NAMALWA (cell line): ENCODE results near the gene NDUFA8.

Experiments used
- DNase-seq: peaks from one replicate; pipeline ENCODE4 v3.0.0-alpha.2; 2015; ENCODE audit warnings: low spot score

NDUFA8 gene

DNA sequence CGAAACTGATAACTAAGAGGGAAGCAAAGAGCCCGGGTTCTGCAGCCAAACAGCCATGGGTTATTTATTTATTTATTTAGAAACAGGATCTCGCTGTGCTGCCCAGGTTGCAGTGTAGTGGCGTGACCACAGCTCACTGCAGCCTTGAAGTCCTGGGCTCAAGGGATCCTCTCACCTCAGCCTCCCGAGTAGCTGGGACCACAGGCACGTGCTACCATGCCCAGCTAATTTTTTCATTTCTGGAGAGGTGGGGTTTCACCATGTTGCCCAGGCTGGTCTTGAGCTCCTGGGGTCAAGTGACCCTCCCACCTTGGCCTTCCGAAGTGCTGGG is 24.1 kb downstream of the NDUFA8 start:
- no peak for DNase-seq

DNA sequence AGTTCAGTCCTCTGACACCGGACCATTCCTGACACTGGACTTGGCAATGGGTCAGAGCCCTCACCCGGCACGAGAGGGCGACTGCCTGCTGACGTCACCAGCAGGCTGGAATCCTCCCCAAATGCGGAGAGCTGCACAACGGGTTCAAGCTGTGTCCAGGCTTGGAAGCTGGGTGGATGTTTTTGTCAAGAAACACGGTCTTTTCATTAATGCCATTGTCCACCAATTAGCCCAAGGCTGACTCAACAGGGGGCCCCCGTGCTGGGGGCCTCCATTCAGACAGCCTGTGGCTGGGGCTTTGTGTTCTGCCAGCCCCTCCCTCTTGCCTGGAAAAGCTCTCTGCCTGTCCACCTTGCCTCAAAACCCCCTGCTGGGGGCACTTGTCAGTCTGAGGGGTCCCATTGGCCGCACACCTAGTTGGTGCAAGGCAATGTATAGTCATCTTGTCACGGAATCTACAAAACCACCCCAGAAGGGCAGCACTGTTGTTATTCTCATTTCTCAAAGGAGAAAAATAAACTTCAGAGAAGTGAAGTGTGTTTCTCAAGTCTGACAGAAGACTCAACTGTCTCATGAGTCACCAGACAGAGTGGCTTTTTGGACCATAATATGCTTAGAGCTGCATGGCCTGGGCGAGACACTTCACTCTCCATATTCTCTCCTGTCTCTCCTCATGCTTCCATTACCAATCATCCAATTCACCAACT is 24.6 kb downstream of the NDUFA8 start:
- DNase-seq, result no peak

DNA sequence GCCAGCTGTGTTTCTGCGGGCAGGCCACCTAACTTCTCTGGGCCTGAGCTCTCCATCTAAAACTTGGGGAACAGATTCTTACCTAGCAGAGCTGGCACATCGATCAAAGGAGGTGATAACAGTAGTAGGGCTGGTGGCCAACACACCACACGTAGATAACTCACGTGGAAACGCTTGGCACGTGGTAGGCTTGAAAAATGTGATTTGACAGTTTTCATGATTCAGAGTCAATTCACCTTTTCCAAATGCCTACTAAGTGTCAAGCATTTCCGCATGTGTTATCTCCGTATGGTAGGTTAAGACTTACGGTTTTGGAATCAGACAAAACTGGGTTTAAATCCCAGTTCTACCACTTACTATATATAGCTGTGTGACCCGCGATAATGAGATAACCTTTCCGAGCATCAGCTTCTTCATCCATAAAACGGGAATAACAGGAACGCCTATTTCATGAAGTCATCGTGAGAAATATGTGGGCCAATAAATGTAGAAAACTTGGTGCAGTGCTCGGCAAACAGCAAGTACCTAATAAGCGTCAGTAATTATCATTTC is 25.5 kb downstream of the NDUFA8 start:
- no peak for DNase-seq

DNA sequence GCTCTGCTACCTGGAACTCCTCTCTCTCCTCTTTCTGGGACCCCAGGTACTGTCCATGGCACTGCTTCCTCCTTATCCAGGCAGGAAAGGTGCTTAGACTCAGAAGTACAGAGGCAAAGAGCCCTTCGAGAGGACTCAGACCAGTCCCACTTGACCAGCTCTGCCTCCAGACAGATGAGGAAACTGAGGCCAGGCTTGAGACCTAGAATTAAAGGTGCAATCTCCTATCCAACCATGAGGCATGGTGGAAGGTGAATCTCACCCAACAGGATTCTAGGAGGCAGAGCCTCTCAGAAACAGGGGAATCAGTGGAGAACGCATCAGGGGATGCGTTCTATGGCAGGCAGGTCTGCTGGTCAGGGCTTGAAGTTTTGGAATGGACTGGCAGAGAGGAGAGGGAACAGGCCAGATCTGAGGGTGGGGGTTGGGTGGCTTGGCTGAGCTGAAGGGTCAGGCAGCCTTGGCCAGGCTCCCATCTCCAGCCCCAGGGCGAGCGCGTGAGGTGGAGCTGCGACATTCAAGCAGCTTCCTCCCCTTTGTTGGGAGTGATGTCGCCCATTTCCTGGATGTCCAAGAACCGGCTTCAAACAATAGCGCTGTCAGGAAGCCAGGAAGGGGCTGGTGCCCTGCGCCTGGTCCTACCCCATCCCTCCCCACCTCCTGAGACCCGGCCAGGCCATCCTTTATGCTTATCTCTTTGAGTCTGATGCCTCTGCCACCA is 26.2 kb downstream of the NDUFA8 start:
- DNase-seq, result no peak

DNA sequence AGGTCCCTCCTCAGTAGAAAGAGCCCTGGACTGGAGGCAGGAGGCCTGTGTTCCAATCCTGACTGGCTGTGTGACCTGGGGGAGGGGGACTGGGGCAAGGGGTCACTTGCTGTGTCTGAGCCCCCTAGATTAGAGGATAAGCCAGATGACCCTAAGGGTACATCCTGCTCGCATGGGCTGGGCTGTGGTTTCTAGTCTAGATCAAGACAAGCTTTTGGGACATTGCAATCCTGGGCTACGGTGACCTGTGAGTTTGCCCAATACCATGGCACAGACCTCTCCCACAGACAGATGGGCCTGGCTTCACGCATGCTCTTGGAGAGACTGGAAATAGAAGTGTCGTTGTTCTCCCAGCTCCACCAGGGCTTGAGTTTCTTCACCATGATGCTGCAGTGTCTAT is 27.0 kb downstream of the NDUFA8 start:
- DNase-seq, result no peak

DNA sequence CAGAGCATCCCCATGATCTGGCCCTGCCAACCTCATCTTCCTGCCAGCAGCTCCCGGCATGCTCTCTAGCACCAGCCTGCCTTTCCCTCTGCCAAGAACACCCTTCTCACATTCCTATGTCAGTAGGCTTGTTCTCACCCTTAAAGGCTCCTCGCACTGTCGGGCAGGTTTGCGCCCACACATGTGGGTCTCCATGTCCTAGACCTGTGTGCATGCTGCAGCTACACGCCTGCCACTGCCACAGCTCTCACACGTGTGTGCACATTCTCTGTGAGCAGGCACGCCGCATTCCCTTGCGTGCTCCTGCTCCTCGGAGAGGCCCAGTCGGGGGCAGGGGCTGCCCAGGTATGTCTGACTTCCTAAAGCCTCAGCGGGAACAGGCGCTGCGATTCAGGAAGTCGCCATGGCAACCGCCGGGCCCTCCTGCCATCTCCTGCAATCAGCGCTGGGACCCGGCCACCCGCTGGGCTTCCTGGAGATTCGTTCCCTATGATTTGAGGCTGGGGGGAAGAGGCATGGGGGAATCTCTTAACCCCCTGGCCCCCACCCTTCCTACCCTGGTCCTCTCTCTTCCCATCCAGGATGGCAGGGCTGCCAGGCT is 28.1 kb downstream of the NDUFA8 start:
- DNase-seq, result no peak

DNA sequence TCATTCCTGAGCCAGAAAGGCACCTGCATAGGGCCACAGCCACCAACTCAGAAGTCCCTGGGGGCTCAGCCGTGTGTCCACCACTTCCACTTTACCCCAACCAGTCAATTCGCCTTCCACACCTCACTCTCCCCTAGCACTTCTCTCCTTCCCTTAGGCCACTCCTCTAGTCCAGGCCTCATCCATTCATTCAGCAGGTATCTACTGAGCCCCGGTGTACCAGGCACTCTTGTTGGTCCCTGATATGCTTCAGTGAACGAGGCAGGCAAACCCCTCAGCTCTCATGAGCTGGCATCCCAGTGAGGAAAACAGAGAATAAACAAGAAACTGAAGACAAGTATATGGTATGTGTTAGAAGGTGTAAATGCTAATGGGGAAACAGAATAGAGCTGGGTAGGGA is 28.7 kb downstream of the NDUFA8 start:
- DNase-seq, result no peak

DNA sequence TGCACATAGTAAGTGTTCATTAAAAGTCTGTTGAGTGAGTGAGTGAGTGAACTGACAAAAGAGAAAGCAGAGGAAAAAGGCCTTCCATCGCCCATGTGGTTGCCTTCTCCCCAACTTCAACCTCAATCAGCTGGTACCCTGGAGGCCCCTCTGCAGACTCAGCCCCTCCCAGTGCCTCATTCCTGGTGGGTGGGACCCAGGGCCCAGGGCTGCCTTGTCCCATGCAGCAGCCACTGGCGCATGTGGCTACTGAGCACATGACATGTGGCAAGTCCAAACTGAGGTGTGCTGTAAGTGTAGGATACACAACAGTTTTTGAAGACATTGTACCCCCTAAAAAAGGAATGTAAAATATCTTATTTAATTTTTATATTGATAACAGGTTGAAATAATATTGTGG is 29.6 kb downstream of the NDUFA8 start:
- DNase-seq, result no peak

DNA sequence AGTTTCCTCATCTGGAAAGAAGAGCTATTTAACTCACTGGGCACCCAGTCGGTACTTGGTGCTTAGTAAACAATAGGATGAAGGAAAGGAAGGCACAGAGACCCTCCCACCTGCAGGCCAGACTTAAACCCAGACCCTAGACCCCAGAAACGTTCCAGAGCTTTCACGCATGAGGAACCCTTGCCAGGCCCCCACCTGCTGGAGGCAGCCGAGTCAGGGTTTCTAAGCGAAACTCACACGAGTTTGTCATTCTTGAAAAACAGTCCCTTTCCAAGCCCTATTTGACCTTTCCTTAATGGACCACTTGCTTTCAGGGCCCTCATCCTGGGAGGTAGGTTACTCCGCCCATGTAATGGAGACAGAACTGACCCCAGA is 30.6 kb downstream of the NDUFA8 start:
- no peak for DNase-seq

DNA sequence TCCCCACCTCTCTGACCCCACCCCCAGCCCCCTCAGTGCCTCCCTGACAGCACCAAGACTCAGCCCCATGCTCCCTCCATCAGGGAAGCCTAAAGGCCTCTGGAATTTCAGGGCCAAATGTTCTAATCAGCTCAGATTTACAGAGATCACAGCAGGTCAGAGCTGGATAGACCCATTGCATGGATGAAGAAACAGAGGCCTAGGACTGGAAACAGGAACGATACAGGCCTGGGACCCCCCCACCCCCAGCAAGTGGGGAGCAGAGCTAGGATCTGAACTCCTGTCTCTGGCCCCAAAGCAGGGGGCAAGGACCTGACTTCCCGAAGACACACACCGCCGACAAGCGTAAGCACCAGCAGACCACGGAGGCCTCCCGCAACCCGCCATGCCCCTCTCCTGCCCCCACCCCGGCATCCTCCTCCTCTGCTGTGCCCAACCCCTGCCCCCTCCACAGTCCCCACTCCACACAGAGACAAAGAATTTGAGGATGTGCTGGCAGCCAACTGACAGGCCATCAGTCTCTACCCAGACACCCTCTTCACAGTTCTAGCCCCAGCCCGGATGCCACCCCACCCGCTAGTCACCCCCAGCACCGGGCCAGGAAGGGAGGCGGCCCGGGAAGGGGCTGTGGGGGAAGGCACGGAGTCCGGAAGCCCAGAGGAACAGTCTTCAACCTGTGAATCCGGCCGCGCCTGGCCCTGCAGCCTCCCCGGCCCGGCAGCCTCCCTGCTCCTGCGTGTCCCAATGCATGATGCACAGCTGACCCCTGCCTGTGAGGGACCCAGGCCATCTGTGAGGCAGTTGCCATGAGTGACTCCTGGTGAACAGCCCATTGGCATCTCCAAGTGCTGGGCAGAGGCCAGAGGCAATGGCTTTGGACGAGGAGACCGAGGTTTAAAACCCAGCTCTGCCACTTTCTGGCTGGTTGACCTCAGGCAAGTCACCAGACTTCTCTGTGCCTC is 31.3 kb downstream of the NDUFA8 start:
- DNase-seq, result no peak

DNA sequence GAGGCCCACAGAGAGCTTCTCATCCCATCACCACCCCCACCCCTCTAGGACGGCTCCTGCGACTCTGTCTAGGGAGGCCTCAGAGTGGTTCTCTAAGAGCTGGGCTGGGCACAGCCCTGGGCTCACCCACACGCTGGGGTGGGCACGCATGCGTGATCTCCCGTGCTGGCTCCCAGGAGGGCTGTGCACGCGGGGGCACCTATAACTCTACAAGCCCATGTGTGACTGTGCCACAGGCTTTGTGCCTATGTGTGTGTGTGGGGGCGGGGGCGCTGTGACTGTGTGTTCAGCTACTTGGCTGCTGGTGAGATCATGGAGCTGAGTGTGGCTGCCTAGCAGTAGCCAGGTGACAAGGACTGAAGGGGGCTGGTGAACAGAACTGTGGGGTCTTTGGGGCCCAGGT is 32.2 kb downstream of the NDUFA8 start:
- no peak for DNase-seq

DNA sequence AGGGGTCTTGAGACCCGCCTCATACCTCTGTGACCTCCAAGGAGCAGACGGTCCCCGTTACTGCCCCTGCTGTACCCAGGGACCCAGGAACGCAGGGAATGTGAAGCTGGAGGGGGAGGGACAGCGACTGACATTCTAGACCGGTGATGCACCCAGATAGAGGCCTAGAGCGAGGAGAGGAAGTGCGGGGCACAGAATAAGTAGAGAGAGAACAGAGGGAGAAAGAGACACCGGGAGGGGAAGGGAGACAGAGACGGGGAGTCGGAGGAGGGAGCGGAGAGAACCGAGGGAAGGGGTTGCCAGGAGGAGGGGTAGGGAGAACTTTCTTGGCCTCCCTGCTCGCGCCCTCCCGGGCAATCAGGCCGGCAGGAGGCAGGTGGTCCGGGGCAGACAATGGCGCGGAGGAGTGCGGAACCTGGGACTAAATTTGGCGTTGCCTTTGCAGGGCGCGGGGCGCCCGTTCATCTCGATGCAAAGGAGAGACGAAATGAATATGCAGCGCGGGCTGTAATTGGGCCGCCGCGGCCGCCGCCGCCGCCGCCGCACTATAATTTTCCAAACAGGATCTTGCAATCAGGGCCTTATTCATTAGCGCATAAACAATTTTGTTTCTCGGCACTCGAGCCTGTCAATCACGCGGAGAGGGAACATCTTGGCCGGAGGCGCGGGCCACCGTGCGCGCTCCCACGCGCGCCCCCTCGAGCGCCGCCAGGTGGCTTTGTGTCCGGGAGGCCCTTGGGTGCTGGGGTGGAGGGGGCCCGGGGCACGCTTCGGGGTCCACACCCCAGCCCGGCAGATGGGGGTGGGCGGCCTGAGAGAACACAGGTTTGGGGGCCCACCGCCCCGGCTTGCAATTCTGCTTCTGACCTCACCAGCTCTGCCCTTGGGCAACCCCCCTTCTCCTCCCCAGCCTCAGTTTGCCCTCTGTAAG is 33.0 kb downstream of the NDUFA8 start:
- no peak for DNase-seq

DNA sequence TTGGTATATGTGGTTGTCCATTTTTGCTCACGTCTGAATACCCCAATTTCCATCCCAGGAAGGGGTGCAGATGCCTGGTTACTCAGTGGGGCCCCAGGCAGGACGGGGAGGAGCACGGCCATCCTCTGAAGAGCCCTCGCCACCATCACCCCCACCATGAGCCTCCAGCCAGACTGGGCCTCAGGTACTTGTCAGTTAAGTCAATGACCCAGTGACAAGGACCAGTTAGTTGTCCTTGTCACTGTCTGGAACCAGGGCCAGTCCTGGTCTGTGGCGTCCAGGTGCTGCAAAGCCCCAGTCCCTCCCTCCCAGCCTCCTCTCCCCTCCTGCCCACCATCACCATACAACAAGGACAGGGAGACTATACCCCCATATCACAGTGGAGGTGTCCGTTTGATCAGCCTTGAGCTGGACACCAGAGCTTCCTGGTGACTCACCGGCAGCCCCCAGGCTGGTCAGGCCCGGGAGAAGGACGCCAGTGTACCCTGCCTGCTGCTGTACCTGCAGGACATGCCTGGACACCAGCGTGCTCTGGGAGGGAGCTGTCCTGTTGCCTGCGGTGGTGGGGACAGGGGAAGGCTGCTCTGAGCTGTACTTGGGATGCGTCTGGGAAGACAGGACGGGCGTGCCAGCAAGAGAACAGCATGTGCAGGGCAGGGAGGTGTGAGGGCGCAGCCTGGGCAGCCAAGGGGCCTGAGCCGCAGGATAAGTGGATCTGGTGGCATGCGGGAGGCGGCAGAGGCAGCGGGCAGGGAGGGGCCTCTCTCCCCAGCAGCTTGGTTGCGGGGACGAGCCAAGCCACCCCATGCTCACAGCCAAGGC is 33.9 kb downstream of the NDUFA8 start:
- no peak for DNase-seq

DNA sequence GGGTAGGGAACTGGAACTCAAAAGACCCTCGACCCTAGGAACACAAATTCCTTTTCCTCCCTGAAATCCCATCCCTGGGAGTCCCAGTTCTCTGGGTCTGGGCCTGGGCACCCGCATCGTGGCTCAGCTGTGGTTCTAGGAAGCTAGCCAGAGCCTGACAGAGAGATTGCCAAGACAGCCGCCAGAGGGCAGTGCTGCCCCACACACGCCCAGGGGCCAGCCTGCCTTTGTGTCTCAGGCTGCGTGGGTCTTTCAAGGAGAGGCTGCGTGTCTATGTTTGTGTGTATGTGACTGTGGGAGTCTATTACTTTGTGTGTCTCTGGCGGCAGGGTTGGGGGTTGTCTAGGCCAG is 34.4 kb downstream of the NDUFA8 start:
- DNase-seq, result peak; percentile 85

DNA sequence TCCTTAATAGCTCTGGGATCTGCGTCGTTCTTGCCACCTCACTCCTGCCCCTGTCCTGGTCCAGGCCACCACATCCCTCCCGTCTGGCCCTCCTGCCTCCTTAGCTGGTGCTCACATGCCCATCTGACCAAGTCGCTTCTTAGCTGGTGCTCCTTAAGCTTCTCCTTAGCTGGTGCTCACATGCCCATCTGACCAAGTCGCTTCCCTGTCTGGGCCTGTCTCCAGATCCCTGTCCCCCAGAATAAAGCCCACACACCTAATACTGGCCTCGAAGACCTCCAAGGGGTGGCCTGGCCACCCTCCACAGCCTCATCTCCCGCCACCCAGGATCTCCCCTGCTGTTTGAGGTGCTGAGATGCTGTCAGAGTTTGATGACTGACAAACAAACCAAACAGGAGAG is 35.1 kb downstream of the NDUFA8 start:
- no peak for DNase-seq

DNA sequence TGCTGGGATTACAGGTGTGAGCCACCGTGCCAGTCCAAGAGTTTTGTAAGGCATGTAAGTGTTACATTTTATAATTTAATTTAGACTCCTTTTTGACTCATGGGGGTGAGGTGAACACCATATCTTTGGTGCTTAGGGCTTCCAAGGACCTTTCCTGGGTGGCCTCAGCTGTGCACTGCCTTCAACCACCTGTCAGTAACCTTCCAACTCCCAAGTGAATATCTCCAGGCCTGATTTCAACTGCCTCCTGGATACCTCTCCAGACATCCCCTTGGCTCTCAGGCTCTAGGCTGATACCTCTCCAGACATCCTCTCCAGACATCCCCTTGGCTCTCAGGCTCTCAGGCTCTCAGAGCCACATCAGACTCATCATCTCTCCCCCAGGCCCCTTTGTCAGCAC is 35.5 kb downstream of the NDUFA8 start:
- no peak for DNase-seq

DNA sequence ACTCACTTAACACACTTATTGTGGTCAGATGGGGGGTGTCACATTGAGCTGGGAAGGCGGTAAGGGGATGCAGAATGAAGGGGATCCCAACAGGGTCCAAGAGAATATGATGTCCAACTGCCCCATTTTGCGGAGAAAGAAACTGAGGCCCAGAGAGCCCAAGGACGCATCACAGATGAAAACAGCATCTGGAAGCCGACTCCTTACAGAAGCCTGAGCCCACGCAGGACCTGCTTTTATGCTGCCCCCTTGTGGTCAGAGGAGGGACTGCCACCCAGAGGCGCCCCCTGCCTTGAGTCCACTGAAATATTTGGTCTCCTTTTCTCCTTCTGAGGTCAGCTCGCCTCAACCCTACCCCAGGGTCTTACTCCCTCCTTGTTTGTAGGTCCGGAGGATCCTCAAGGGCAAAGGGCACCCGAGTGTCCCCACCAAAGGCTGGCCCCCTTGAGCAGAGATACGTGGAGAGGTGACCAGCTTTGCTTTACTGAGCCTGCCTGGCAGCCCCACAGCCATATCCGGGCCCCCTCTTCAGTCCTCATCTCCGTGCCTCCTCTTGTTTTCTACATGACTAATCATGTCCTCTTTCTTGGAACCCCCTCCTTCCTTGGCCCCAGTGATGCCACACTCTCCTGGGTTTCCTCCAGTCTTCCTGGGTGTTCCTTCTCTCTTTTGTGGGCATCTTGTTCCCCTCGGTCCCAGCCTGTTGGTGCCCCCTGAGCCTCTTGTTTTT is 36.5 kb downstream of the NDUFA8 start:
- peak; percentile 85 for DNase-seq

DNA sequence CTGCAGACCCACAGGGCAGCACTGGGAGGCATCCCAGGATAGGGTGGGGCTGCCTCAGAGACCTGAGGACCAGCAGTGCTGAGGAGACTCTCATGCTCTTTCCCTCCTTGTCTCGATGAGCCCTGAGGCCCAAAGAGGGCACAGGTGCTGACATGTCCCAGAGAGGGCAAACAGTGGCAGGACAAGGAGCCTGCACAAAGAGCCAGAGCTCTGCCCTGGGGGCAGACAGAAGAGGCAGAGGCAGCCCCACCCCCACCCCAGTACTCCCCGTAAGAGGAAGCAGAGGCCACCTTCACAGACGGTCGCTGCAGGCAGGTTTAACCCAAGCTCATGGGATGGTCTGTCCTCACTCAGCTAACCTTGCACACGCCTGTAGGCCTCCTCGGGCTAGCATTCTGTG is 37.1 kb downstream of the NDUFA8 start:
- no peak for DNase-seq

DNA sequence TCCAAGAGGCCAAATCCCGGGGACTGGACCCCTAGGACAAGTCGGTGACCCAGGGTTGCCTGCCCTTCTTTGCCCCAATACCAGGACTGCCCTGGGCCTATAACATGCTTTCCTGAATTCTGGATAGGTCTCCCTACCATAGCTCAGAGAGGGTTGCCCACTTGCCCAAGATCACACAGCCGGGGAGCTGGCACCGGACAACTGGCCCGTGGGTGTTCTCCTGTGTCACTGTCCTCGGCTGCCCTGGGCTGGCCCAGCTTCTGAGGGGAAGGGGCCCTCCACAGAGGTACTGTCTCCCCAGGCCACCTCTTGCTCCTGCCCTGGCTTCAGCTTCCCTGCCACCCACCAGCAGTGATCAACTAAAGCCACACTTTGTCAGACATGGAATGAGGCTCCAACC is 37.6 kb downstream of the NDUFA8 start:
- no peak for DNase-seq

DNA sequence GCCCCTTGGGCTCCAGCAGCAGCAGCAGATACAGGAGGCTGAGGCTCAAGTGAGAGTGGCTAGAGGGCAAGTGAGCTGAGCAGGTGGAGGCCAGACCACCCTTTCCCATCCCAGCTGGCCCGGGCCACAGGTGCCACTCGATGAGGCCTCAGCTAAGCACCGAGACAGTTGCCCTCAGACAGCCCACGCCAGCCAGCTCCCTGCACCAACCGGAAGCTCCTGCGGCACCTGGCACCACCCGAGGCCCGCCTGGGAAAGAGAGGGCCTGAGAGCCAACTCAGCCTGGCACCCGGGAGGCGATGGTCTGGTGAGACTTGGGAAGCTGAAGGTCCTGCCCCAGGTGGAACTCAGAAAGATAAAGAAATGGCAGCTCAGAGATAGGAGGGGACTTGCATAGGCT is 38.2 kb downstream of the NDUFA8 start:
- DNase-seq, result no peak
